CD4-positive, alpha-beta T cell treated with Interleukin-4 for 4 hours (primary cell): ENCODE results near the gene NUB1.

ENCODE experiments used
- DNase-seq: peaks from one replicate; pipeline ENCODE4 v3.0.0-alpha.2; 2020

NUB1 gene

GRCh38 chr7:151379534-151380198 is 38.1 kb downstream of the NUB1 start:
- no peak for DNase-seq

- DNase-seq = no peak
Measured at GRCh38 chr7:151380199-151381097, 38.8 kb downstream of the NUB1 start.

GRCh38 chr7:151381098-151381347 is 39.4 kb downstream of the NUB1 start:
- DNase-seq = no peak

- DNase-seq = peak; percentile 44
Measured at GRCh38 chr7:151381348-151382078, 39.9 kb downstream of the NUB1 start.

- DNase-seq = peak; percentile 31
Measured at GRCh38 chr7:151382079-151382885, 40.7 kb downstream of the NUB1 start.

GRCh38 chr7:151383638-151384351 is 42.2 kb downstream of the NUB1 start:
- DNase-seq = no peak

- no peak for DNase-seq
Measured at GRCh38 chr7:151384352-151384697, 42.7 kb downstream of the NUB1 start.

GRCh38 chr7:151384776-151385625 is 43.4 kb downstream of the NUB1 start:
- DNase-seq = no peak

GRCh38 chr7:151385626-151386300 is 44.2 kb downstream of the NUB1 start:
- no peak for DNase-seq

- no peak for DNase-seq
Measured at GRCh38 chr7:151386301-151387160, 44.9 kb downstream of the NUB1 start.

GRCh38 chr7:151387161-151388006 is 45.8 kb downstream of the NUB1 start:
- no peak for DNase-seq

GRCh38 chr7:151388007-151388297 is 46.3 kb downstream of the NUB1 start:
- no peak for DNase-seq

- no peak for DNase-seq
Measured at GRCh38 chr7:151388430-151388829, 46.8 kb downstream of the NUB1 start.

- DNase-seq = no peak
Measured at GRCh38 chr7:151389096-151389767, 47.6 kb downstream of the NUB1 start.

GRCh38 chr7:151389768-151390597 is 48.4 kb downstream of the NUB1 start:
- no peak for DNase-seq

GRCh38 chr7:151390598-151391357 is 49.2 kb downstream of the NUB1 start:
- DNase-seq = no peak

GRCh38 chr7:151391358-151391730 is 49.7 kb downstream of the NUB1 start:
- DNase-seq = no peak
